GM19023 (cell line): ENCODE results near the gene ADH7.
"Not testable (repeated sequence)": the region's sequence is repeated elsewhere in the genome, so short reads cannot be mapped to it uniquely, and the experiment has no call there.

Source experiments
- ATAC-seq: cut with Tn5 transposase; IDR thresholded peaks from one replicate; pipeline ENCODE4 v1.9.1; 2021; ENCODE audit warnings: mild to moderate bottlenecking, moderate library complexity; ENCODE audit not compliant: unreplicated experiment

ADH7 gene

GRCh38 chr4:99382745-99383360, 52.3 kb downstream of the ADH7 start:
- ATAC-seq, result no peak

GRCh38 chr4:99381588-99382175, 53.5 kb downstream of the ADH7 start:
- ATAC-seq, result no peak

- ATAC-seq, result no peak
Observed at GRCh38 chr4:99379571-99379970, 55.6 kb downstream of the ADH7 start.

GRCh38 chr4:99378876-99379275, 56.3 kb downstream of the ADH7 start:
- no peak for ATAC-seq

GRCh38 chr4:99377341-99377740, 57.8 kb downstream of the ADH7 start:
- ATAC-seq, result not testable (repeated sequence)

- ATAC-seq, result not testable (repeated sequence)
Observed at GRCh38 chr4:99372464-99372863, 62.7 kb downstream of the ADH7 start.

- ATAC-seq, result not testable (repeated sequence)
Observed at GRCh38 chr4:99367817-99368216, 67.3 kb downstream of the ADH7 start.

- ATAC-seq, result no peak
Observed at GRCh38 chr4:99366491-99366890, 68.7 kb downstream of the ADH7 start.

GRCh38 chr4:99362768-99363167, 72.4 kb downstream of the ADH7 start:
- ATAC-seq, result no peak
